ENCODE results near the gene TBCC.

Gene TBCC

DNA sequence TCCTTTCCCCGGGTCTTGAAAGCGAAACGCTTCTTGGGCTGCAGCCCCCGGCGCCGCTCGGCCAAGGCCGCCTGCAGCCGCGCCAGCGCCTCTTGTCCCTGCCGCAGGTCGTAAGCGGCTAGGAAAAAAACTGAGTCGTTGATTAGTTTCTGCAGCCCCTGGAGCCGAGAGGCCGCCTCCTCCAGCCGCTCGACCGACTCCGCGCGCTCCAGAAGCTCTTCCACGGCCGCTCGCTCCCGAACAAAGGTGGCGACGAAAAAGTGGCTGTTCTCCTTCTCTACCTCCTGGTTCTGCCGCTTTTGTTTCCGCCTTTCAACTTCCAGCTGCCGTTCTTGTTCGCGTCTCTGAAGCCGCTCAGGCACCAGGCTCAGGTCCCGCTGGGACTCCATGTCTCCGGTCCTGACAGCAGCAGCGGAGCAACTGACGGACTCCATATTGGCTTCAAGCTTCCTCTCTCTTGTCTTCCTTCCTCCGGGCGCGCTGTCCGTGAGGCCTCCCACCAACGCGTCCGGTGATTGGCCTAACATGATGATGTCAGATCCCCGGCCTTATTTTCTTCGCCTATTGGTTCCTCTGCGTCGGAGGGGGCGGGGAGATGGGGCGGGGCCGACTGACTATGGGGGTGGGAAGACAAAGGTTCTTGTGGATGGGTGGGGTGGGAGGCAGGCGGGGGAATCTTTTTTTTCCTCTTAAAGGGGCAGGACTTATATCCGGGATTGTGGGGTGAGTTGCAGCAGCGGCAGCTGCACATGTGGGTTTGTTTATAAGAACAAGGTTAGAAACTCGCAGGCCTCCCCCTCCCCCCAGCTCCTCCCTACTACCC is at the start of gene TBCC:
Gene TBCC, minus strand, starts transcription at position 464 of the 823 bp plus-strand sequence. Its CDS starts 30 bp downstream, at position 434.
- DNase-seq, result peak; percentile 85 to 93

- DNase-seq, result no peak
These were observed 49.7 kb upstream of the TBCC start for GRCh38 chr6:42795651-42796050.

GRCh38 chr6:42791706-42792320 is 45.9 kb upstream of the TBCC start:
- DNase-seq, result no peak

DNA sequence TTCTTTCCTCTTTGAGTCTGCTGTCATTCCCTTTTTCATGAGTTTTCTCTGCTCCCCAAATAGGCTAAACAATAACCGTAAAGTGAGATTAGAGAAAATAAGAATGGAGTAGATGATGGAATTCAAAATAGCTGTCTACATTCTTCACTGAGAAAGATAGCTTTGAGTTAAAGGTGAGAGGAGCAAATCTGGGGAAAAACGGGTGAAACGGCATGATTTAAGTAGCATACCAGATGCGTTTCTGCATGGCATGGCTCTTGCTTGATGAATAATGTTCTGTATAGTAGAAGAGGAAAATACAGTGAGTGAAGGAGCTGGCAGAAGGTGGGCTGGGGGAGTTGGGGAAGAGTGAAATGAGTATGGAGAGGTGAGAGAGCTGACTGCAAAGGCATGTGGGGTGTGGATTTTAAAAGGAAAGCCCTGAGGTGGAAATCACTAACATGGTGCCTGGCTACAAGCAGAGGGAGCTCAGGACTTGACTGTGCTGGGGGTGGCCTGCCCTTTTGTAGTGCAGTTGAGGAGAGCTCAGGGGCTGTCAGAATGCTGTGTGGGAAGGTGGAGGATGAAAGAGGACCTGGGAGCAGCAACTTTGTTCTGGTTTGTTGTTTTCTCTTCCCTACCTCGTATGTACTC is 44.8 kb upstream of the TBCC start:
- DNase-seq, result no peak

GRCh38 chr6:42788671-42789070 is 42.8 kb upstream of the TBCC start:
- no peak for DNase-seq

DNA sequence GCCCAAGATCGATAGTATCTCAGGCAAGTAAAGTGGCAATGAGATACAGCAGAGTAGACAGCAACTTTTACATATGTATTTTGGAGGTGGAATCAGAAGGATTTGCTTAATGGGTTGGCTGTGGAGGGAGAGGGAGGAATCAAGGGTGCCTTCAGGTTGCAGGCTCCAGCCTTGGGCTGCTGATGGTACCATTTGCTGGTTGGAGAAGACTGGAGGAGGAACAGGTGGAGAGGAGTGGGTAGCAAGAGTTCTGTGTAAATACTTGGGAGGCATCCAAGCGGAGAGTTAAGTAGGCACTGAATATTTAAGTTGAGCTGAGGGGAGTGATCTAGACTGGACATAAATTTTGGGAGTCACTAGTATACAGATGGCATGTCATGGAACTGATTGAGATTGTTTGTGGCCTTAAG is 41.2 kb upstream of the TBCC start:
- DNase-seq, result no peak

- no peak for DNase-seq
These were observed 40.7 kb upstream of the TBCC start for GRCh38 chr6:42786525-42786985.

DNA sequence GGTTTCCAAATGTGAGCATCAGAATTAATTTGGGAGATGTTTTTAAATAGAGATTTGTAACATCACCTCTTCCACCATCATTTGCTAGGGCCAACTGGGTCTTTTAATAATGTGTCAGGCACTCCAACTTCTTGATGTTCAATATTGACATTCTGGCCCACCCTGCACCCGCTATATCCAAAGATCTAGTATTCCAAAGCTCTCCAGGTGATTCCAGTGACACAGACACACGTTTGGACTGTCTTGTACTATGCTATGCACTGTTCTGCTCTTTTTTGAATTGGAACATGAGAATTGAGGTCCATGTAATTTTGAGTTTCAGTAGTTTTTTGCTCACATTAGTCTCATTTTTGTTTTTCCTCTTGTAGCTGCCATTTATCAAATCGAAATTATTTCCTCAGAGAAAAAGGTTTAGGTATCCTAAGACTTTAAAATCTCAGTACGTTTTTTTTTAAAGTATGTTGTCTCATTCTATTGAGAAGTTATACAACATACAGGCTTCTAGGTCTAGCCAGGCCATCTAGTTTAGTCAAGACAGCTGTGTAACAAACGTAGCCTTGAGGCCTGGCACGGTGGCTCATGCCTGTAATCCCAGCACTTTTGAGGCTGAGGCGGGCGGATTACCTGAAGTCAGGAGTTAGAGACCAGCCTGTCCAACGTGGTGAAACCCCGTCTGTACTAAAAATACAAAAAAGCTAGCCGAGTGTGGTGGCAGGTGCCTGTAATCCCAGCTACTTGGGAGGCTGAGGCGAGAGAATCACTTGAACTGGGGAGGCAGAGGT is 39.0 kb upstream of the TBCC start:
- no peak for DNase-seq

- no peak for DNase-seq
These were observed 38.2 kb upstream of the TBCC start for GRCh38 chr6:42783876-42784642.

DNA sequence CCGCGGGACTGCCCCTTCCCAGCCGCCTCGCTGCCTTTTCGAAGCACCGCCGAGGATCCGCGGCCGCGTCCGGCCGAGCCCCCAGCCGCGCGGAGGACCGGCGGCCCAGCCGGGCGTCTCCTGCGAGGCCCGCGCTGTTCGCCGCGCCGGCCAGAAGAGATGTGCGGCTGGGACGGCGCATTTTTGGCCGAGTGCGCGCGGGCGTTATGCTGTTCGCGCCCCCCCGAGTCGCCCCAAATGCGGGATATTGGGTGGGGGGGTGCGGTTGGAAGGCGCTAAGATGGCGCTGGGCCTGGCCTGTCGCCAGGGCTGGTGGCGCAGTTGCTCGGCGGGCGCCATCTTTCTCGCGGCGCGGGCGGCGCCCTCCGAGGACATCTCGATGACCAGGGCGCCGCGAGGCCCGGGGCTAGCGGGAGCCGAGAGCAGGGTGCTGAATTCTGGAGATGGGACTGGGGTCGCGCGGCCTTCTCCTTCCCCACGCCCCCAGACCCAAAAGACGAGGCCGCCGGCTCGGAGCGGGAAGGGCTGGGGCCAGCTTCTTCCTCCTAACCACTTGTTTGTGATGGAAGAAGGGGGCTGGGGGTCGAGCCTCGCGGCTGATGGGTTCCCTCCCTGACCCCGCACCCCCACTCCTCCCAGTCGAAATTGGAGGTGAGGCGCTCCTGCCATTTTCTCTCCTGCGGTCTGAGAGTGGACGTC is 37.4 kb upstream of the TBCC start:
- peak; percentile 68 to 72 for DNase-seq

DNA sequence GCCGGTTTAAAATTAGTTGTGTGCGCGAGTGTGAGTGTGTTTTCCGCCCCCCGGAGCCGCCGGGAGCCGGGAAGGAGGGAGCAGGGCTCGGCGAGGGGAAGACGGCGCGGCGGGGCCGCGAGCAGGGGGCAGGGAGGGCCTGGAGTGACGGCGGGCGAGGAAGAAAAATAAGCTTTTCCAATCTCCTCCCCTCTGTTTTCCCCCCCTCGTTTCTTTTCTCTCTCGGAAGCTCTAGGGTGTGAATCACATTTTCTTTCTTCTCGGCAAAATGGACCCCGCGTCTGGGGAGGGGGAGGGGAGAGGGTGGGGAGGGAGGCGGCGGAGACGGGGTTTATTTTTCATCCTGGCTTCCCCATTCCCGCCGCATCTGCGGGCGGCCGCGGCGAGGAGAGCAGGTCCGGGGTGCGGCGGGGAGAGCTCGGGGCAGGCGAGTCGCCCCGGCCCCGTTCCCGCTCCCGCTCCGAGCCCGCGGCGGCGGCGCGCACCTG is 36.8 kb upstream of the TBCC start:
- peak; percentile 67 to 69 for DNase-seq

DNA sequence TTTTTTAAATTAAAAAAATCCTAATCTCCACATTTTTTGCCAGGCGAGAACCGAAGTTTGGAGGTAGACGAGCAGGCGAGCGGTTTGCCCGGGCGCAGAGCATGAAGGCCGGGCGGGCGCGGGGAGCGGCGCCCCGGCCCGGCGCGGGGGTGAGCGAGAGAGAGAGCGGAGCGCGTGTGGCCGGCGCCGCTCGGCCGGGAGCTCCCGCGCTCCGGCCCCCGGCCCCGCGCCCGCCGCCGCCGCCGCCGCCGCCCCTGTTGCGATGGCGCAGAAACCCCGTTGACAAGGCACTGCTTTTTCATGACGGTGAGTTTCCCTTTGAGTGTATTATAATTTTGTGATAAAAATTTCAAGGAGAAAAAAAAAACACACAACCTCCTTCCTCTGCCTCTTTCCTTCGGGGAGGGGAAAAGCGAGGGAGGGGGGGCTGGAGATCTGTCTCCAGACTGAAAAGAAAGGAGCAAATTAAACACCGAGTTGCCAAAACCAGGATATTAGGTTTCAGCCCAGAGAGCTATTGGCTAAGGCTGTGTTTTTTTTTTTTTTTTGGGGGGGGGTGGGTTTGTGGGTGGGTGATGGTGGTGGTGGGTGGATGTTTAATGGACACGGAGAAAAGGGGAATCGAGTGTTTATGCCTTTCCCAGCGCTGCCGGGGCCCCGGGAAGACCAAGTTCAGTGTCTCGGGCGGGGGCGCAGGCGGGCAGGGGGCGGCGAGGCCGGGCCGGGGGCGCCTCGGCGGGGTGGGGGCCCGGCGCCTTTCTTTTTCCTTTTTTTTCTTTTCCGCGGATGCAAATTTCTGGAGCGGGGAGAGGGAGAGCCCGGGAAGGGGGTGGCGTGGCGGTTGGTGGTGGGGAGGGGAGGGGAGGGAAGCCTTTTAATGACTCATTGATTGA is 36.1 kb upstream of the TBCC start, which contains the start of gene BICRAL:
Gene BICRAL, plus strand, starts transcription at position 257 of the 893 bp plus-strand sequence. CDS start 39,971 bp downstream, outside the sequence.
- DNase-seq, result peak; percentile 66 to 76

DNA sequence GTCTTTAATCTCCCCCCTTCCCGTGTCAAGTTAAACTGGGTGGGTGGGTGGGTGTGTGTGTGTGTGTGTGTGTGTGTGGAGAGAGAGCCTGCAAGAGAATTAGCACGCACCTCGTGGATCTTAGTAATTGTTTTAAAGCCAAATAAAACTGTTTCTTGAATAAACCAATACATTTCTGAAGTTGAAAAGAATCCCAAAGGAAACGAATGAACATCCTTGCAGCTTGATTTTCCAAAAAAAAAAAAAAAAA is 35.6 kb upstream of the TBCC start:
- DNase-seq, result peak in 1 of 2 experiments; percentile 7

DNA sequence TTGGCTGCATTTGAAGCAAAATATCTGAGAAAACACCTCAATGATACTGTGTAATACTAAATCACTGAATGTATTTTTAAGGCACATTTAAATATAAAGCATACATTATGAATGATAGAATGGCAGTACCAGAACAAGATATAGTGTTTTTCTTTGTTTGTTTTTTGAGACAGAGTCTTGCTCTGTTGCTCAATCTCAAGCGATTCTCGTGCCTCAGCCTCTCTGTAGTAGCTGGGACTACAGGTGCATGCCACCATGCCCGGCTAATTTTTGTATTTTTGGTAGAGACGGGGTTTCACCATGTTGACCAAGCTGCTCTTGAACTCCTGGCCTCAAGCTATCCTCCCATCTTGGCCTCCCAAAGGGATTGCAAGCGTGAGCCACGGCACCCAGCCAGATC is 33.6 kb upstream of the TBCC start:
- DNase-seq, result no peak

DNA sequence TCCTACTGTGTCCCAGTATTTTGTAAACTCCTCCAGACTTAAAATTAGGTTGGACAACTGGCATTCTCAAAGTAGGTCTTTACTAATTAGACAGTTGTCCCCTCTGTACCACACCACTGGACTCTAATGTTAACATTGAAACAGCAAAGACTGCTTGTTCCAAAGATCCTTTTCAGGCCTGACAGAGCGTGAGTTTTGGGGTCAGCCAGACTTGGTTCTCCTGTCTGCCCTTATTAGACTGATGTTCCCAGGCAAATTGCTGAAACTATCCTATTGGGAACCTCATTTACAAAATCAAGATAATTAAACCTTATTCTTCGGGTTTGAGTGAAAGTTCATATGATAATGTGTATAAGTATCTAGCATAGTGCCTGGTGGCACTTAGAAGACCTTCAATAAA is 32.2 kb upstream of the TBCC start:
- no peak for DNase-seq

DNA sequence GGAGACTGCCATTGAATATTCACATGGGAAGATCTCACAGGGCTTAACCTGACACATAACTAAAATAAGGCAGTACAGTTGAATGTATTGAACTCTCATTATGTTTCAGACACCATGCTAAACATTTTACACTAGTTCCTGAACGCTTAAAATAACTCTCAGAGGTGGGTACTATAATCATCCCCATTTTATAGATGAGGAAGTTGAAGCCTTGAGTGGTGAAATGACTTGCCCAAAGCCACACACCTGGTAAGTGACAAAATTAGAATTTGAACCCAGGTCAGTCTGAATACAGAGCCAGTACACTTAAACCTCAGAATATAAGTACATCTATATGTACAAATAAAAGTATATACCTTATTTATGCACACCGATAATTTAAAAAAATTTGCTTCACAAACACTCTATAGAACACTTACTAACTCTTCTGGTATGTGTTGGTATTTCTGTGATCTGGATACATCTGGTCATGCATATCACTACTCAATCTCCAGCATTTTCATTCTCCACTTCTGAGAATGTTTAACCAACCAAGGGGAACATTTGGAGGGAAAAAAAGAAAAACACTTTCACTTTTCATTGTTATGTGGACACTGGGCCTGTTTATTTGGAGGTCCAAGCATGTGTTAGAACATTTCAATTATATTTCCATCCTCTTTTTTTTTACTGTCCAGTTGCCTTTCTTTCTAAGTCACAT is 31.4 kb upstream of the TBCC start:
- DNase-seq, result no peak

DNA sequence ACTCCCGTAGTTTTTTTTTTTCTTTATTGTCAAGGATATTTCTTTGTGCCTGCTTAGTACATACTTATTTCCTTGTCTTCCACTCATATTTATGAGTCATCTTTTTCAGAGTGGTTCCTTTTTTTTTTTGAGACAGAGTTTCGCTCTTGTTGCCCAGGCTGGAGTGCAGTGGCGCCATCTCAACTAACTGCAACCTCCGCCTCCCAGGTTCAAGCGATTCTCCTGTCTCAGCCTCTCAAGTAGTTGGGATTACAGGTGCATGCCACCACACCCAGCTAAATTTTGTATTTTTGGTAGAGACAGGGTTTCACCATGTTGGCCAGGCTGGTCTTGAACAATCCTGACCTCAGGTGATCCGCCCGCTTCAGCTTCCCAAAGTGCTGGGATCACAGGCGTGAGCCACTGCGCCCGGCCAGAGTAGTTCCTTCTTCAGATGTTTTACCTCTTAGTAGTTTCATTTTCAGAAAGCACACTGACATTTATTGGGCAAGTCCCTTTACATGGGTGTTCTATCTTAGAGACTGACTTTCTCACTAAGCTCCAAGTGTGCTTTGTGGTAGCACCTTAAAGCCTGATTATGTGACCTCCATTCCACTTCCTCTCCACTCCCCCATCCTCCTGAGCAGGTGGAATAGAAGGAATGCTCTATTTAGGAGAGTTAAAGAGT is 29.1 kb upstream of the TBCC start:
- peak; percentile 27 to 33 for DNase-seq

- peak; percentile 17 to 24 for DNase-seq
These were observed 28.3 kb upstream of the TBCC start for GRCh38 chr6:42774201-42774600.

GRCh38 chr6:42771741-42772100 is 25.8 kb upstream of the TBCC start:
- DNase-seq, result peak in 1 of 2 experiments; percentile 10

Measured in stimulated activated CD4-positive, alpha-beta T cell treated with anti-CD3 and anti-CD28 coated beads, Interleukin-4, amount 100 ng/mL, for 4 hours (primary cell).